Keratinocyte (primary cell): ENCODE data around the gene ACSS1. TPM values are rescaled to one million over a fixed set of nuclear protein-coding genes. Genes with fewer than 3 reads are reported as not detected.
A peak's percentile ranks its signal among the peaks of the same experiment; 100 is the strongest.

Source experiments
- DNase-seq: peaks from one replicate; pipeline ENCODE4 v3.0.0-alpha.2; 2011; ENCODE audit warnings: low read depth, missing footprints, low spot score
- FAIRE-seq: peaks from 2 replicates; lab custom pipeline; 2011; peaks lifted over from hg19 to GRCh38; lab: Jason Lieb, UNC
- H2AFZ ChIP-seq: 2 replicates; pipeline ENCODE4 v1.6.0; 2012; ENCODE audit warnings: low read length, control low read depth, inconsistent platforms; ENCODE audit not compliant: control insufficient read depth
- H3K27ac ChIP-seq: 2 replicates; pipeline ENCODE4 v1.5.1; 2011; ENCODE audit warnings: low read length; ENCODE audit not compliant: control insufficient read depth, insufficient read depth
- H3K27me3 ChIP-seq: 3 replicates; pipeline ENCODE4 v1.6.0; 2011; ENCODE audit warnings: low read length; ENCODE audit not compliant: control insufficient read depth, insufficient read depth; ENCODE audit errors: extremely low read depth
- H3K36me3 ChIP-seq, 2 experiments: 2 replicates in 1 of 2; 3 replicates in 1 of 2; pipeline ENCODE4 v1.5.1; 2011; ENCODE audit warnings: low read length in 2 of 2, mild to moderate bottlenecking in 1 of 2; ENCODE audit not compliant: control insufficient read depth in 2 of 2, insufficient read depth in 2 of 2; ENCODE audit errors: extremely low read depth in 1 of 2
- H3K4me1 ChIP-seq: 3 replicates; pipeline ENCODE4 v1.5.1; 2011; ENCODE audit warnings: low read length; ENCODE audit not compliant: control insufficient read depth, insufficient read depth; ENCODE audit errors: extremely low read depth
- H3K4me2 ChIP-seq: 3 replicates; pipeline ENCODE4 v1.6.0; 2011; ENCODE audit warnings: low read depth, low read length; ENCODE audit not compliant: control insufficient read depth, insufficient read depth; ENCODE audit errors: extremely low read depth
- H3K4me3 ChIP-seq, 3 experiments: fragments of 200-600 bp in 1 of 3; sonication (generic) in 1 of 3; 2 replicates in 2 of 3; 3 replicates in 1 of 3; pipeline ENCODE4 v1.5.1; 2011 to 2016; ENCODE audit warnings: low read length in 3 of 3, mild to moderate bottlenecking in 3 of 3, control low read depth in 2 of 3, inconsistent platforms in 1 of 3, low read depth in 1 of 3, mixed read lengths in 1 of 3, mixed run types in 1 of 3, moderate library complexity in 1 of 3; ENCODE audit not compliant: control insufficient read depth in 2 of 3, insufficient read depth in 2 of 3; ENCODE audit errors: extremely low read depth in 1 of 3
- H3K79me2 ChIP-seq: 2 replicates; pipeline ENCODE4 v1.6.0; 2012; ENCODE audit warnings: low read length; ENCODE audit not compliant: control insufficient read depth, insufficient read depth
- H3K9ac ChIP-seq: 3 replicates; pipeline ENCODE4 v1.6.0; 2011; ENCODE audit warnings: low read length; ENCODE audit not compliant: control insufficient read depth, insufficient read depth; ENCODE audit errors: extremely low read depth
- H3K9me1 ChIP-seq: 3 replicates; pipeline ENCODE4 v1.6.0; 2011; ENCODE audit warnings: low read length; ENCODE audit not compliant: control insufficient read depth, insufficient read depth; ENCODE audit errors: extremely low read depth
- H3K9me3 ChIP-seq: 2 replicates; pipeline ENCODE4 v1.5.1; 2012; ENCODE audit warnings: low read depth, low read length; ENCODE audit not compliant: control insufficient read depth
- H4K20me1 ChIP-seq: 3 replicates; pipeline ENCODE4 v1.6.0; 2011; ENCODE audit warnings: low read length; ENCODE audit not compliant: control insufficient read depth, insufficient read depth; ENCODE audit errors: extremely low read depth
- EZH2 ChIP-seq: IDR thresholded peaks from one replicate; pipeline ENCODE4 v1.6.1; 2012; ENCODE audit warnings: inconsistent platforms, mild to moderate bottlenecking, low read length, moderate library complexity
- dilution Hi-C: fragments of 300-500 bp; cut with MboI; formaldehyde crosslinking; loops from one replicate; pipeline ENCODE4 v1.7.0; 2020; ENCODE audit warnings: low sequenced_read_pairs; ENCODE audit not compliant: extremely low pct_ligation_motif_present
- polyA plus RNA-seq, 5 experiments: library from polyadenylated mRNA; depleted of rRNA in 3 of 5; stranded (reverse) in 3 of 5; stranded (forward) in 1 of 5; unstranded in 1 of 5; fragments of >200 nt; gene quantifications; 1 replicate in 1 of 5; 2 replicates in 3 of 5; 3 replicates in 1 of 5; pipeline versions ENCODE4 v1.2.1 to v1.2.3, GENCODE V29; 2011 to 2012; ENCODE audit warnings: missing spikeins in 2 of 5, low read depth in 1 of 5, low replicate concordance in 1 of 5
- TF ChIP-seq, protein P1 (sequence below), 3 experiments: IDR thresholded peaks in 1 of 3; conservative IDR thresholded peaks in 1 of 3; optimal IDR thresholded peaks in 1 of 3; 2 replicates in 2 of 3; 3 replicates in 1 of 3; pipeline versions ENCODE3 to v1.5.1; 2011; ENCODE audit warnings: low read length in 3 of 3, mild to moderate bottlenecking in 3 of 3, moderate library complexity in 2 of 3, control low read depth in 1 of 3, inconsistent platforms in 1 of 3; ENCODE audit not compliant: insufficient read depth in 2 of 3; ENCODE audit errors: extremely low read depth in 1 of 3

ACSS1 gene
- polyA plus RNA-seq, 1 donor (not counting 4 experiments of a cell fraction or from before 2014, with no cell fraction given), result 1.5 TPM

DNA sequence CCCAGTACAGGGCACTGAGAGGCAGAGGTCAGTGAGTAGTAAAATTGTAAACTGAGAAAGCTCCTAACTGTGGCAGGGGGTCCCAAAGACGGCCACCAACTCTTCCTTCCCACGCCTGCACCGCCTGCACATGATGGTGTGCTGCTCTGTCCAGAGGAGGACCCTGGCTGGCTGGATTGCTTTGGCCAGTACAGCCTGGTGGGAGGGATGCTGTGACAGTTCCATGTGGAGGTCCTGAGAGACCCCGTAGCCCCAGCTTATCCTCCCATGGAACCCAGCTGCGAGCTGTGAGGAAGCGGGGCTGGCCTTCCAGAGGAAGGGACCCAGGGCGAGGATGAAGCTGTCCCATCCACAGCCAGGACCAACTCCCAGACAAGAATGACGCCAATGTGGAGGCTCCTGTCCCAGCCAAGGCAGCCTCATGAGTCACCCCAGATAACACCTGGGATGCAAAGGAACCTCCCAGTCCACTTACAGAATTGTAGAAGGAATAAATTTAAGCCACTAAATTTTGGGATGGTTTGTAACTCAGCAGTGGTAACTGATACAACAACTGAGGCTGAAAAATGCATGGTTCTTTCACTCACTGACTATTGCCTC is 2.0 kb upstream of the ACSS1 start:
- no peak for DNase-seq

GRCh38 chr20:25058847-25059810 is 1.2 kb upstream of the ACSS1 start:
- no peak for DNase-seq
- peak overlapping the region; percentile 91 for H3K4me2 ChIP-seq
- H2AFZ ChIP-seq, result peak overlapping the region; percentile 84
- no peaks in the 10 kb centered on the region for H3K9me1 ChIP-seq
- TF ChIP-seq EZH2, result no peak
- TF ChIP-seq, protein P1, sequence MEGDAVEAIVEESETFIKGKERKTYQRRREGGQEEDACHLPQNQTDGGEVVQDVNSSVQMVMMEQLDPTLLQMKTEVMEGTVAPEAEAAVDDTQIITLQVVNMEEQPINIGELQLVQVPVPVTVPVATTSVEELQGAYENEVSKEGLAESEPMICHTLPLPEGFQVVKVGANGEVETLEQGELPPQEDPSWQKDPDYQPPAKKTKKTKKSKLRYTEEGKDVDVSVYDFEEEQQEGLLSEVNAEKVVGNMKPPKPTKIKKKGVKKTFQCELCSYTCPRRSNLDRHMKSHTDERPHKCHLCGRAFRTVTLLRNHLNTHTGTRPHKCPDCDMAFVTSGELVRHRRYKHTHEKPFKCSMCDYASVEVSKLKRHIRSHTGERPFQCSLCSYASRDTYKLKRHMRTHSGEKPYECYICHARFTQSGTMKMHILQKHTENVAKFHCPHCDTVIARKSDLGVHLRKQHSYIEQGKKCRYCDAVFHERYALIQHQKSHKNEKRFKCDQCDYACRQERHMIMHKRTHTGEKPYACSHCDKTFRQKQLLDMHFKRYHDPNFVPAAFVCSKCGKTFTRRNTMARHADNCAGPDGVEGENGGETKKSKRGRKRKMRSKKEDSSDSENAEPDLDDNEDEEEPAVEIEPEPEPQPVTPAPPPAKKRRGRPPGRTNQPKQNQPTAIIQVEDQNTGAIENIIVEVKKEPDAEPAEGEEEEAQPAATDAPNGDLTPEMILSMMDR (optimal IDR thresholded peaks at IDR 0.05 in 1 of 3, IDR thresholded peaks at IDR 0.05 in 1 of 3, conservative IDR thresholded peaks at IDR 0.05 in 1 of 3; ENCODE audit: extremely low read depth in 1 of 3, insufficient read depth in 2 of 3, low read length in 3 of 3), result no peak
- no peaks in the 10 kb centered on the region for H3K9me3 ChIP-seq
- no peaks in the 10 kb centered on the region for H3K79me2 ChIP-seq
- no peak overlapping the region for H3K27ac ChIP-seq
- H3K4me1 ChIP-seq, result peaks cover 12% of the 10 kb centered on the region
- peak overlapping the region in 2 of 3 experiments; percentile 68 for H3K4me3 ChIP-seq
- no peaks in the 10 kb centered on the region for H3K36me3 ChIP-seq
- dilution Hi-C loops, result no loop called here
- H3K27me3 ChIP-seq, result peaks cover 43% of the 10 kb centered on the region
- peak overlapping the region; percentile 73 for H3K9ac ChIP-seq
- FAIRE-seq, result no peak
- no peaks in the 10 kb centered on the region for H4K20me1 ChIP-seq

More for the DNA sequence above, 2.0 kb upstream of the ACSS1 start:
- Histone ChIP-seq H3K4me1 (peaks cover 12% of the 10 kb centered on the region), H3K4me2 (no peak overlapping the region), H4K20me1 (no peaks in the 10 kb centered on the region), H3K9me1 (no peaks in the 10 kb centered on the region), H3K27me3 (peaks cover 50% of the 10 kb centered on the region), H3K9me3 (no peaks in the 10 kb centered on the region), H2AFZ (no peak overlapping the region), H3K9ac (no peak overlapping the region), H3K4me3 (no peak overlapping the region), H3K79me2 (no peaks in the 10 kb centered on the region), H3K36me3 (no peaks in the 10 kb centered on the region), H3K27ac (no peak overlapping the region)
- dilution Hi-C loops, result no loop called here
- TF ChIP-seq EZH2, result no peak
- TF ChIP-seq, protein P1 (optimal IDR thresholded peaks at IDR 0.05 in 1 of 3, IDR thresholded peaks at IDR 0.05 in 1 of 3, conservative IDR thresholded peaks at IDR 0.05 in 1 of 3; ENCODE audit: extremely low read depth in 1 of 3, insufficient read depth in 2 of 3, low read length in 3 of 3), result no peak
- FAIRE-seq, result no peak
